NOMO-1 (cell line): ENCODE results near the gene PIGK.
A peak's percentile ranks its signal among the peaks of the same experiment; 100 is the strongest.
"Not testable (repeated sequence)": the region's sequence is repeated elsewhere in the genome, so short reads cannot be mapped to it uniquely, and the experiment has no call there.

Experiments used
- DNase-seq, 2 experiments: peaks; one replicate each; lab custom pipeline; 2025; ENCODE audit not compliant: unreplicated experiment in 2 of 2; lab: John Stamatoyannopoulos, UW

The PIGK gene

DNA sequence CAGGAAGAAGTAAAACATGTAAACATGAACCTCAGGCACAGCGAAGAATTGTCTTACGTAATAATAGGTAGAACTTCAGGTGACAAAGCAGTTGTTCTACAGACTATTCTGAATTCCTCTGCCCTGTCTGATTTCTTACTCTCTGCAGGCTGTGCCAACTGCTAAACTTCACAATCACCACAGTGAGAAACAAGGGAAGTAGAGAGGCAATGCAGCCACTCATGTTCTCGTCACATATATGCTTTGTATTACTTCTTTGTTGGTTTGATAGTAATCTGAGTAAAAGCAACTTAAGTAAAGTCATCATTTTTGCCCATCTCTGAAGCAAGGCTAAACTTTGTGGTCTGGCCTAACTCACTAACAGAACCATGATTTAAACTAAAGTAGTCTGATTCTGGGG, 21.9 kb downstream of the PIGK start:
- DNase-seq, result no peak

DNA sequence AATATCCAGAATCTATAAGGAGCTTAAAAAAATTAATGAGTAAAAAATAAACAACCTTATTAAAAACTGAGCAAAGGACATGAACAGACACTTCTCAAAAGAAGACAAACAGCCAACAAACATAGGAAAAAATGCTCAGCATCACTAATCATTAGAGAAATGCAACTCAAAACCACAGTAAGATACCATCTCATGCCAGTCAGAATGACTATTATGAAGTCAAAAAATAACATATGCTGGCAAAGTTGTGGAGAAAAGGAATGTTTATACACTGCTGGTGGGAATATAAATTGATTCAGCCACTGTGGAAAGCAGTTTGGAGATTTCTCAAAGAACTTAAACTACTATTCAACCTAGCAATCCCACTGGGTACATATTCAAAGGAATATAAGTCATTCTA, 25.3 kb downstream of the PIGK start:
- DNase-seq, result no peak

DNA sequence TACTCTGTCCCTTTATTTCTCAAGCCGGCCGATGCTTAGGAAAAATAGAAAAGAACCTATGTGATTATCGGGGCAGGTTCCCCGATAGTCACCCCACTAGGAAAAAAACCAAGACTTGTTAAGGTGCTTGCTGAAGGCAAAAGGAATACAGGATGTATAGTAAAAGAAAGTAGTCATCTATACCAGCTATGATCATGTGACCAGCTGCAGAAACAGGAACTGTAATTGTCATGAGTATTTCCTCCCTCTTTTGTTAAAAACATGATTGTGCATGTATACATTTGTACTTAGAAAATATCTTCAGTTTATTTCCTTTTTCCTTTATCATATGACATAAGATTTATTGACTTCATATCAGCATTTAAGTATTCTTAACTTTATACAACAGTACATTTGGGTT, 30.5 kb downstream of the PIGK start:
- DNase-seq, result peak in 1 of 2 experiments; percentile 10

DNA sequence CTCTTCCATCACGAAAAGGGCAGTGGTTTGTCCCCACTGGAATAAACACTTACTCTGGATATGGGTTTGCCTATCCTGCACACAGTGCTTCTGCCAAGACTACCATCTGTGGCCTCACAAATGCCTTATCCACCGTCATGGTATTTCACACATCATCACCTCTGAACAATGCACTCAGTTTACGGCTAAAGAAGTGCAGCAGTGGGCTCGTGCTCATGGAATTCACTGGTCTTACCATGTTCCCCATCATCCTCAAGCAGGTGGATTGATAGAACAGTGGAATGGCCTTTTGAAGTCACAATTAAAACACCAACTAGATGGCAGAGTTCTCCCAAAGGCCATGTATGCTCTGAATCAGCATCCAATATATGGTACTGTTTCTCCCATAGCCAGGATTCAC, 32.3 kb downstream of the PIGK start:
- not testable (repeated sequence) for DNase-seq

DNA sequence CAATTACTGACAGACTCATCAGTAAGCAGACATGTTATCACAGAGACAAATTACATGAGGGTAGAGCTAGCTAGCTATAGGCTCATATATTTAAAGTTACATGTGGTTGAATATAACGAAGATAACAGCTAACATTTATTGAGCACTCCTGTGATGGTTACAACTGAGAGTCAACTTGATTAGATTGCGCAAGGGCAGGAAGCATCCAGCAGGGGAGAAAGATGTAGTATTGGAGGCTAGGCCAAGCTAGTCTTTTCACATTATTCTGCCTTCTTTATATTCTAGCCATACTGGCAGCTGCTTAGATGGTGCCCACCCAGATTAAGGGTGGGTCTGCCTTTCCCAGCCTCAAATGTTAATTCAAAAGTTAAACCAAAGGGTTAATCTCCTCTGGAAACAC, 37.1 kb downstream of the PIGK start:
- DNase-seq, result no peak

DNA sequence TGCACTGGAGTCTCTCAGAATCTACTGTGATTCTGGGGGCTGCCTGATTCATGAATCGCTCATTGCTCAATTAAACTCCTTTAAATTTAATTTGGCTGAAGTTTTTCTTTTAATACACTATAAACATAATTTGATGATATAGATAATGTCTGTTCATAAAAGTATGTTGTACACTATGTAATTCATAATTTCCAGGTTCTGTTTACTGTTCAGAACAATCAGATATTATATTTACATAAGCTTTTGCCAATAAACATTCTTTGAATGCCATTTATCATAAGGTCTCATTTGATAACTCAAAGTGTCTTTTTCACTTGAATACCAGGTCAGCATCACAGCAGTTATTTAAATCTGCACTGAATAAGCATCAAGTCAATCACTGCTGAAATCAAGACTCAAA, 39.6 kb downstream of the PIGK start:
- DNase-seq, result no peak

DNA sequence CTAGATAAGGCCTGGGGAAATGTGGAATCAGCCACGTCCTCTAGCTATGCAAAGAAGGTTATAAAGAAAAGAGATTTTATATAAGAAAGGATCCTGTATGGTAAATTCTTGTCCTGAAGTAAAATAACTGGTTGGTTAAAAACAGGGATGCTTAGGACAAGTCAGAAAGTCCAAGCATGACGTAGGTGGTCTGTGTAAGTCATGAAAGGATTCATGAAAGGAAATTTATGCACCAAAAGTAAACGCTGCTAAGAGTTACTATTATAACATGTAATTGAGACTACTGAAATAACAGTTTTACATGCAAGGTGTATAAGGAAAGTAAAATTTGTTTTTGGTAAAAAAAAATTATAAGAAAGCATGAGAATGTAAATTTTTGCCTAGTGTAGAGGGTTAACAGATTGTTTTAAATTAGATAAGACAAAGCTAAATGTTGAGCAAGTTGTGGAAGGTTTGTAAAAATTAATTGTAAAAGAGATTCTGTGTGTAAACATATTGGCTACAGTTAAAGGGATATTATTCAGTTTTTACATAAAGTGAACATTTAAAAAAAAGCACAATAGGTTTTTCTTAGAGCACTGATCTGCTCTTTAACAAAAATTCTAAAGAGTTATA, 43.9 kb downstream of the PIGK start:
- DNase-seq, result no peak

DNA sequence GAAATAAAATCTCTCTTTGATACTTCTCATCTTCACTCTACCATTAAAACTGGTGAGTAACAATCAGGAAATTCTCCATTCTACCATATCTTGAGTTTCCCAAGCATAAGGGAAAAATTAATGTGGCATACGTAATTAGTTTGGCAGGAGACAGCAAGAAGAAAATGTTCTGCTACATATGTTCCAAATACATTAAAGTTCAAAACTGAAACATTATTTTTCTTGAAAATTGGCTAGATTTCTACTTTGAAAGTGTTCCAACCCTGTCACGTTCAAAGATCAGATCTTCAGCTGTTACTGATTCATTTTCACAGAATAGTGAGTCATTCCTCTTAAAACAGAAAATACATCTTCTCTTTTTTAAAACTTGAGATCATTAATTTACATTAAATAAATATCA, 48.5 kb downstream of the PIGK start:
- DNase-seq, result no peak

DNA sequence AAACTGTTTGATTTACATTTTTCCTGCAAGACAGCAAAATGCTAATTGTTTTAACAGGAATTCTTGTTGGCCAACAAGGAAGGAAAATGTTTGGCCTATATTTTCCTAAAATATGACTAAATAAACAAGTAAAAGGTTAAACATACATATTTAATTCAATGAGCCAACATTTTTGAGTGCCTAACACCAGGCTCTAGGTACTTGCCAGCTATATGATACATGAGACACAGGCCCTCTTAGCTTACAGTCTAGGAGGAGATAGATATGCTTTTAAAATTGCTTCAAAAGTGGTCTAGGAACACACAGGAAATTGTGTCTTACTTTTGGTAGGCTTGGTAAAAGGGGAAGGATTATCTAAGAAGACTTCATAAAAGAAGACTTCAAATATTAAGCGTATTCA, 50.9 kb downstream of the PIGK start:
- DNase-seq, result no peak

DNA sequence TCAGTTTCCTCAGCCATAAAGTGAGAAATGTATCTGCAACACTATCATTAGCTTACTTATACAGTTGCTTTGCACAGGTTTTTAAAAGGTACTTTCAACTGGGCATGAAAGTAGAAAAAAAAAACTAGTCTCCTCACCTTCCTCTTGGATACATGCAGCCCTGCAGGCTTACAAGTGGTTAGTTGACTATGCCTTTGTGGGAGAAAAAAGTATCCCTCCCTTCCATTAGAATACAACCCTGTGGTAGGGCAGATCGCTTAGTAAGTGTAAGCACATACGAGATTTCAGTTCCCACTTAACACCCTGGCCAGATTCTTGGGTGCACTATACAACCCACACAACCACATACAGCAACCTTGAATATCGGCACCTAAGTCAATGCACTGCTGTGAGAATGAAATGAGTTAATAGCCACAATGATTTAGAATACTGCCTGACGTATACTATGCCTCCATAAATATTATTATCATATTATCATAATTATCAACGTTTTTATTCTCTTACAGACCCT, 54.7 kb downstream of the PIGK start:
- no peak for DNase-seq

DNA sequence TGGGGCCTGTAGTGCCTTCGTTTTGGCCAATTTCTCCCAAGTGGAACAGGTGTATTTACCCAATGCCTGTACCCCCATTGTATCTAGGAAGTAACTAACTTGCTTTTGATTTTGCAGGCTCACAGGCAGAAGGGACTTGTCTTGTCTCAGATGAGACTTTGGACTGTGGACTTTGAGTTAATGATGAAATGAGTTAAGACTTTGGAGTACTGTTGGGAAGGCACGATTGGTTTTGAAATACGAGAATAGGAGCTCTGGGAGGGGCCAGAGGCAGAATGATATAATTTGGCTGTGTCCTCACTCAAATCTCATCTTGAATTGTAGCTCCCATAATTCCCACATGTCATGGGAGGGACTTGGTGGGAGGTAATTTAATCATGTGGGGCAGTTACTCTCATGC, 59.5 kb downstream of the PIGK start:
- DNase-seq, result not testable (repeated sequence)

DNA sequence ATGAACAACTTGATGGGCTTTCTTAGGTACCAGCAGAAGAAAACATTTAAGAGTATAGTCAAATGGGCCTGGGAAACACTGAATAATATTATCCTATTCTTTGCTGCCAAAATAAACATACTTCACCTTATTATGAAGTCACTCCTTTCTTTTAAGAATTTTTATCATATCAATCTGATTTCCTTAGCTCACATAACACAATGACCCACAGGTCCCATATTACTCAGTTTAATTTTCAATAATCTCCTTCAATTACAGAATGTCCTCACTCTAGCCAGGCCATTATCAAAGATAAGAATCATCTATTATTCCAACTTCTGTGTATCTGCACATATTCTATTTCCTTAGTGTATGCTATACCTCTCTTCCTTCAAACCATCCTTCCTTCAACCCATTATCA, 63.0 kb downstream of the PIGK start:
- no peak for DNase-seq

DNA sequence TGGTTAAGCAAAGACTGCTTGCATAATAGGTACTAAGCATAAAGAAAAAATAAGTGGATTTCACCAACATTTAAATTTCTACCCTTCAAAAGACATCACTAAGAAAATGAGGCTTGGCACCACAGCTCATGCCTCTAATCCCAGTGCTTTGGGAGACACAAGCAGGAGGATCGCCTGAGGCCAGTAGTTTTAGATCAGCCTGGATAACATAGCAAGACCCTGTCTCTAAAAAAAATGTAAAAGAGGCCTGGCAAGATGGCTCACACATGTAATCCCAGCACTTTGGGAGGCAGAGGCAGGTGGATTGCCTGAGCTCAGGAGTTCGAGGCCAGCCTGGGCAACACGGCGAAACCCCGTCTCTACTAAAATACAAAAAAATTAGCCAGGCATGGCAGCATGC, 73.0 kb downstream of the PIGK start:
- DNase-seq, result no peak

DNA sequence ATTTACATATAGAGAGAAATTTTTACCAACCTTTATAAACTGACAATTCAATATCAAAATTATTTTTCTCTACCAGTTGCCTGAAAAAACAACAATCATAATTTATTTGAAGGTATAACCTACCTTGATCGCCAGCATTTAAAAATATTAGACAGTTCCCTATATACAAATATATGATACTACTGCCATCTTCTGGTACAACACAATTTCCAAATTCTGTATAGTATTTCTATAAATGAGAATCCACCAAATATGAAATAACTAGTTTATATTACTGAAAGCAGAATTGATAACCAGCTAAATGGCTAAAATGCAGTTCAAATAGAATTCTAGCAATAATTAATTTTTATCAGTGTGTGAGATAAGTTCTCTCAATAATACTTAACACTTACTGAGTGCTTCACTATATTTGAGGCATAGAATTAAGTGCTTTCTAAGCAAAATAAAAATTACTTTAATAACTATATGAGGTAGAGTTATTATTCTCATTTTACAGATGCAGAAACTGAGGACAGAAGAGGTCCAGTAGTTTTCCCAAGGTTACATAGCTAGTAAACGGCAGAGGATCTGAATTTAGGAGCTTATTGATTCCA, 75.6 kb downstream of the PIGK start:
- peak in 1 of 2 experiments; percentile 19 for DNase-seq

DNA sequence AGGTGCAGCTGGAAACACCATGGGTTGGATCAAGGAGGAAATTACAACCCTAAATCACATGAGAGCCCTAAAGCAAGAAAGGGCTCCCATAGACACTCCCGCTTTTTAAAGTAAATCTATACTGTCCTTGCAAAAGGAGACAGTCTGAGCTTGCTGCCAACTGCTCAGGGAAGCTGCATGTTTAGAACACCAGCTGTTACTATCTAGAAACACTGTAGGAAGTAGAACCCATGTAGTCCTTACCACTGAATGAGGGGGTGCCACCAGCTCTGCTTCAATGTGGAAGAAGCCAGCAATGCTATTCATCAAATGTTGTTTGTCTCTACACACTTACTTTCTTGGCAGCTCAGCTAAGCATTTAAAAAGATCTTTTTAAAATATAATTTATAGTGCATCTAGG, 79.8 kb downstream of the PIGK start:
- DNase-seq, result no peak

DNA sequence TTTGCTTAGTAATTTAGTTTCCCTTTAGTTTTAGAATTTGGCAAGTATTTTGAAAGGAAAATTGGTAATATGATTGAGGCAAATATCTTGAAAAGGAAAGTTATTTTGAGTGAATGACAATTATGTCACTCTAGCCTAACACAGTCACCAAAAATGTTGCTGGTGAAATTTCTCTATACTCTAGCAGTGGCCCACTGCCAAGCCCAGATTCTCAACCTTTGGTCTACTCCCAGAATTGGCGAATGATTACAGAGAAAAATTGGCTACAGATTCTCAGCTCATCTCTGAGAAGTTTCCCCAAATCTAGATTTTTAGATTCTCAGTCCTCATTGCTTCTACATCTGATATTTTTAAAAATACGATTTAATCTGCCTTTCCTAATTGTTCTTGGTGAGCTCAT, 84.9 kb downstream of the PIGK start:
- DNase-seq, result no peak

DNA sequence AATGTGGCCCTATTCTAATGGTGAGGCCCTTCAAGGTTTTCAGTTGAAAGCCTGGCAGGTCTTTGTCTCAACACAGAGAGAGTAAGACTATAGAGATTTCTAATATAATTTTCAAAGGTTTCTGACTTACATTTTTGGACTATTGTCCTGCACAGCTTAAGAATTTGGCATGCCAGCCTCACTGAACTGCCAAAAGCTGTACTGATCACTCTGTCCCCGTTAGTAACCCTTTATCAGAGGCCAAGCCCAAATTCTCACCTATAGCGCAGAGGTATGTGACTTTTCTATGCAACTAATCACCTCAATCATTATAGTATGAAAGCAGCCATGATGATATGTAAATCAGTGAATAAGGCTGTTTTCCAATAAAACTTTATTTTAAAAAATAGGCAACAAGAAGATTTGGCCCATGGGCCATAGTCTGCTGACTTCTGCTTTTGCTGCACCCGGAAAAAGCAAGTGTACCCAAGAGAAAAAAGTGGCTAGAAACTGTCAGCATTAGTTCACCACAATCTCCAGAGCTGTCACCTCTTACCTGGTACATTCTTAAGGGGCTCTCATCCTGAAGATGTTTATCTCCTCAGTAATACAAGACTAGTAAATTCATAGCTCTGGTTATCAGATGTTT, 85.4 kb downstream of the PIGK start:
- DNase-seq, result no peak

DNA sequence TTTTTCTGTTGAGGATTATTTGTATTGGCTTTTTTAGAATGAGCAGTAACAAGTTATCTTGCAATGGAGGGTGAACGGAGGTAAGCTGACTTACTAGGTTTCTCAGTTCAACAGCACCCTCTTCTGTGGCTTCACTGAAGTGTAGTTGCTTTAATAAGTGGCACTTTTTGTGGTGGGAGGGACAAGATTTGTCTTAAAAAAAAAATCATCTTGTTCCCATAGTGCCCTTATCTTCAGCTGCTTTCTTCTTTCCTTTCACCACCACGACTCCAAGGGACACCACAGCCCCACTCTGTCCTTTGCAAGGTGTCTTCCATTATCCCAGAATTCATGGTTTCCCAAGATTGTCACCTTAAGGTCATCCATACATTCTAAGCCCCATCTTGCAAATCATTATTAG, 92.9 kb downstream of the PIGK start:
- DNase-seq, result peak; percentile 61 to 73

DNA sequence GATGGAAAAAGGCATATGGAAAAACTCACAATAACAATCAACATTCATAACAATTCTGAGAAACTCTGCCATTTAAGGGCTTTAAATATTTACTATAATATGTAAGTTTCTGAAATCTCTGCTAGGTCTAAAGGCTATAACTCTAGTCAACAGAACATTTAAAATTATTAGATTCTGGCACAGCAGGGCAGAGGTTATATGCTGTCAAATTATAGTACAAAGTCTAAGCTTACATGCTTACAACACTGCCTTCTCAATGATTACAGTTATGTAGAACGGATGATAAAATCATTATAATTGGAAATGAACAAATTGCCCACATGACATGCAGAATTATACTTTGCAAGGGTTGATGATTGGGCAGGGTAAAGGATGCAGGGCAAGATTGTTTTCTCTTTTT, 97.7 kb downstream of the PIGK start:
- no peak for DNase-seq

DNA sequence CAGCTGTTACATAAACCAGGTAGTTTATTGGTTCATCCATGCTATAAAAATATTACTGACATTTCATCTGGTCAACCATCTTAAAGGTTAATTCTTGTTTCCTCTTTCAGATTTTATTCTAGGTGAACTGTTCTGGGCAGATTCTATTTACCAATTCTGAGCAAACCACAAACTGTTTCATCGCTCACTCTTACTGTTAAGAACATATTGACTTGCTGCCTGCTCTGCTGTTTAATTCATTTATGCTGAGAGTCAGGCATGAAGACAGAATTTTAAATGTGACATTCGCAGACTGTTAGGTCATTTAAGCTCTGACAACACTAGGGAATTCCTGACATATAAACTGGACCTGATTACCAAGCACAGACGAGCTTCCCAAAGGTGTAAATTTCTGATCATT, 98.3 kb downstream of the PIGK start:
- peak; percentile 1 to 23 for DNase-seq

DNA sequence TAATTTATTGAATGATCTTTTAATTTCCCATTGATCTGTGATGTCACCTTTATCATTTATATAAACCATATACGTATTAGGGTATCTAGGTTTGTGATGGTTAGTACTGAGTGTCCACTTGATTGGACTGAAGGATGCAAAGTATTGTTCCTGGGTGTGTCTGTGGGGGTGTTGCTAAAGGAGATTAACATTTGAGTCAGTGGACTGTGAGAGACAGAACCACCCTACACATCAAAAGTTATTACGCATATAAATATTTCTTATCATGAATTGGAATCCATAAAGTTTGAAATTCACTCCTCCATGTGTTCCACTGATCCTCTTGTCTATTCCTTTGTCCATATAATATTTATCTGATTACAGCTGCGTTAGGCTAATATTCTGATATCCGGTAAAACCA, 100.5 kb downstream of the PIGK start:
- DNase-seq, result no peak

DNA sequence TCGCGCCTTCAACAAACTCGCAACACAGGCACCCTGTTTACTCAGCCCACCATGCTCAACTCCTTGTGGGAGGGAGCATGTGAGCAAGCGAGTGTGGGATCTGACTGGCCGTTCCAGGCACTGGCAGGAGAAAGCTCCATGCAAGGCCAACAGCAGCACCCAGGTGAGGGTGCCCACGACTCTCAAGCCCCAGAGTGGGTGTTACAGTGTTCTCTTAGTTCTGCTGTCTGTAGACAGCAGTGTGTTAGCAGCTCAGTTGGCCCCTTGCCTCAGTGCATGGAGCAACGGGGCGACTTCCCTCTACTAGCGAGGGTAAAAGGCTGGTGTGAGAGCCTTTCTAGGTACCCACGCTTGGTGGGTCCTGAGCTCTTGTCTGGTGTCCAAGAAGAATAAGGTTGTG, 114.6 kb downstream of the PIGK start:
- DNase-seq, result no peak
